Measurements from ENCODE around the gene PLEKHA1.

- TF ChIP-seq CTCF (IDR thresholded peaks at IDR 0.05; ENCODE audit: poor library complexity) (no peak), EZH2 (IDR thresholded peaks at IDR 0.05; ENCODE audit: borderline replicate concordance) (no peak), EZH2phosphoT487 (IDR thresholded peaks at IDR 0.05; ENCODE audit: low read depth, severe bottlenecking, unreplicated experiment) (no peak)
Measured at GRCh38 chr10:122352817-122353525, 21.5 kb upstream of the PLEKHA1 start.
